NT2/D1 (cell line): ENCODE measurements around the gene RBM47.

Experiments
- SUZ12 ChIP-seq: IDR thresholded peaks from 2 replicates; pipeline ENCODE4 v1.6.1; 2011; ENCODE audit not compliant: insufficient read length, insufficient read depth; ENCODE audit errors: extremely low read depth
- YY1 ChIP-seq: IDR thresholded peaks from 2 replicates; pipeline ENCODE4 v1.6.1; 2011; ENCODE audit not compliant: insufficient read length, insufficient read depth
- ZNF274 ChIP-seq: IDR thresholded peaks from 2 replicates; pipeline ENCODE4 v1.6.1; 2011; ENCODE audit warnings: mild to moderate bottlenecking, low read depth, low read length

DNA sequence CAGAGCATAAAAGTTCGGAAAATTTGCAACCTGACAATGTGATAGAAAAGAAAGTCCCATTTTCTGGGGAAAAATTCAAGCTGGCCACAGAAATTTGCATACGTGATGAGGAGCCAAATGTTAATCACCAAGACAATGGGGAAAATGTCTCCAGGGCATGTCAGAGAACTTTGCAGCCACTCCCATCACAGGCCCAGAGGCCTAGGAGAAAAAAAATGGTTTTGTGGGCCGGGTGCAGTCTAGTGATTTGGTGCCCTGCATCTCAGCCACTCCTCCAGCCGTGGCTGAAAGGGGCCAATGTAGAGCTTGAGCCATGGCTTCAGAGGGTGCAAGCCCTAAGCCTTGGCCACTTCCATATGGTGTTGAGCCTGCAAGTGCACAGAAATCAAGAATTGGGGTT, 223.3 kb downstream of the RBM47 start:
- TF ChIP-seq ZNF274 = no peak
- TF ChIP-seq SUZ12 = no peak
- TF ChIP-seq YY1 = no peak
